GM21786 (cell line): Measurements from ENCODE around the gene WWOX.
"Not testable (repeated sequence)": the region's sequence is repeated elsewhere in the genome, so short reads cannot be mapped to it uniquely, and the experiment has no call there.

Experiments used
- ATAC-seq: cut with Tn5 transposase; IDR thresholded peaks from one replicate; pipeline ENCODE4 v1.9.1; 2021; ENCODE audit not compliant: unreplicated experiment

WWOX gene

GRCh38 chr16:79021991-79022630 is 922.7 kb downstream of the WWOX start:
- ATAC-seq, result no peak

DNA sequence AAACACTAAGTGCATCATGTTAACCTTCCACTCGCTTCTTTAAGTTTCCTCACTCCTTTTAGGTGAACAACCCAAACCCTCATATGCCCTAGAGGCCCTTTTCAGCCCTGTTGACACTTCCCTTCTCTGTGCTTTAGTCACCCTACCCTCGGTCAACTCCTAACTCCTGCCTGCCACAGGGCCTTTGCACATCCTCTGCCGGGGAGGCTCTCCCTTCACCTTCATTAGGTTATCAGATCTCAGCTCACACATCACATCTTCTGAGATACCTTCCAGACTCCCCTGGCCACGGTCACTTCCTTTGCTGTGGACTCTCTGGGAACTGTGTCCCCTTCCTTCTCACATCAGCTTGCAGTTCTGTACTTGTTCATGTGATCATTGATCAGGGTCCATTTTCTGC is 926.7 kb downstream of the WWOX start:
- ATAC-seq, result no peak

DNA sequence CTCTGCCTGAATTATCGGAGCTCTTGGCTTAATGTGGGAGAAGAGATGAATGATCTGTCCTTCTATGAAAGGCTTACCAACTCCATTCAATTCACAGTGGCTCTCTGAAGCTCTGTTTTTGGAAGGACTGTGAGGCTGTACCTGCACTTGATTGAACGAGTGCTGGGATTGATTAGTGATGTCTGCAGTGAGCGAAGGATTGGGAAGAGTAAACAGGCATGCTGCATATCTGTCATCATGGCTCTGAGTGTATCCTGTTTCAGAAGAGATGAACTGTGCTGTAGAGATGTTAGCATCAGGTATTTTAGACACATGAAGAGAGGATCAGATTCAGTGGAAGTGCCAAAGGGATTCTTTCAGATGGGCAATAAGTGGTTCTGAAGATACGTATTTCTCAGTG is 937.1 kb downstream of the WWOX start:
- no peak for ATAC-seq

DNA sequence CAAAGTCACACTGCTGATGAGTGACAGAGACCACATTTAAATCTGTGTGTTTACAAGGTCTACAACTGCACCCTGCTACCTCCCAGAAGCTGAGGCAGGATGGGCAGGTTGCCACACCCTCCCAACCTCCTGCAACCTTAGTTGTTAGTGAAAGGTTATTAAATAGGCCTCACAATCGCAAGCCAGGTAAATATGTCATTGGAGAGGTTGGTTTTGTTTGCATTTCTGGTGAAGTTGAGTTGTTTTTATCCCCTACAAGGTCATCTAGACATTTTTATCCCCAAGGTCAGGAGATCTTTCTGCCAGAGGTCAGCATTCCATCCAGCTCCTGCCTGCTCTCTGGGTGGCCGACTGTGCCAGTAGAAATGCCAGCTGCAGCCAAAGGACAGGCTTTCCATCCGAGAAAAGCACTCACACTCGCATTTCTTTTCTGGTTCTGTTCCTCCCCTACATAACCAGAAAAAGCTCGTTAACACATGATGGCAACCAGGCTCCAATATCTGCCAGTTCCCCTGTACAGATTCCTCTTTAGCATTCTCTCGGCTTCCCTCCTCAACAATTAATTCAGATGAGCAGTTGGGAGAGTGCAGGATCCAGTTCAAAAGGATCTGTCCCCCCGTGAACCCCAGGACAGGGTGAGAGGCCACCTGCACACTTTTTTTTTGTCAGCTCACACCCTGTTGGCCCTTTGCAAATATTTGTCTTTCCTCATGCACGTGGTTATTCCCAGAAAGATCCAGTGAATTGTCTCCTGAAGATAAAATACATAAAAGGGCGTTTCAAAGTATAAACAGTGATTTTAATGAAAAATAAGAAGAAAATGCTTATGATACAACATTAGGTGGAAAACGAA is 938.3 kb downstream of the WWOX start:
- ATAC-seq, result no peak

GRCh38 chr16:79041206-79041605 is 941.8 kb downstream of the WWOX start:
- no peak for ATAC-seq

- ATAC-seq, result no peak
Measured at GRCh38 chr16:79042141-79042540, 942.7 kb downstream of the WWOX start.

DNA sequence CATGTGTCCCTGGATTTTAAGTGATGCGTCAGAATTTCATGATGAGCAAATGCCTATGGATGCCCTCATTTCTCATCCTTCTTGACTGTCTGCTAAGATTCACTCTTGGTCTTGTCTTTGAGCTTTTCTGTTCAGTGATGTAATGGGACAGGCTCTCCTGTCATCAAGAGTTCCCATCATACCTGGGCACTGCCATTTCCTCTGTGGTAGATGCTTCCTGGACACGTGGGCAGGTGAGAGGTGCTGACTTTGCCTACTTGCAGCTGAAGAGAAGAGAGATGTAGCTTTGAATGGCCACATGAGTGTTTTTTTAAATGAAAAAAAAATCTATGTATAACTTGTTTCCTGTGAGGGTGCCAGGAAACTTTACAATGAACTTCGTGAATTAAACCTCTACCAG is 943.4 kb downstream of the WWOX start:
- ATAC-seq, result no peak

DNA sequence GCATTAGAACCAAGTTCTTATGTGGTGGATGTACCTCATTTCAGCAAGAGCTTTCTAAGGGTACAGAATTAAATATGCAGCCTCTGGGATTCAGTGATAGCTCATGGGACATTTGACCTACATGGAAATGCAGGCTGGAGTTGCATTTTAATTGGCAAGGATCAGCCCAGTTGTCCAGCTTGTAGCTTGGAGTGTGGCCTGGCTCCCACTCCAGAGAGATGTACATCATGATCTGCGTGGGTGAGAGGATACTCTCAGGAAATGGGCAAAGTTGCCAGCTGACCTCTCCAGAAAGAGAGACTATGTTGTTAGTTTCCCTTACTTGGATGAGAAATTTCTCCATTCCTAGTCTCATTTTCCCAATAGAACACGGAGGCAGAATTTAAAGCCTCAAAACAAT is 945.7 kb downstream of the WWOX start:
- ATAC-seq, result no peak

- no peak for ATAC-seq
Measured at GRCh38 chr16:79047337-79047736, 947.9 kb downstream of the WWOX start.

GRCh38 chr16:79049040-79049439 is 949.6 kb downstream of the WWOX start:
- ATAC-seq, result no peak

DNA sequence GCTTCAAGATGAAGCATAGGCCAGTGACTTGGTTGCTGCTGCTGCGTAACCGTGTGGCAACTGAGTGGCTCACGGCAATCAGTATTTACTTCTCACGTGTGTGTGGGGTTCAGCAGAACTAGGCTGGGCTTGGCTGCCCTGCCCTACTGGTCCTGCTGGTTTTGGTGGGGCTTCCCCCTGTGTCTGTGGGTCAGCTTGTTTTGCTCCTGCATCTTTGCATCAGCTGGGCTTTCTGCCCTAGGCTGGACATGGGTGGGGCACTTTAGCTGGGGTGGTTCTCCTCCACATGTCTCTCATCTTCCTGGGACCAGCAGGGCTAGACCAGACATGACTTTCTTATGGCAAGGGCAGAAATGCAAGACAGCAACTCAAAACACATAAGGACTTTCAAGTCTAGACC is 950.6 kb downstream of the WWOX start:
- ATAC-seq, result no peak

- ATAC-seq, result no peak
Measured at GRCh38 chr16:79051313-79051712, 951.9 kb downstream of the WWOX start.

GRCh38 chr16:79052198-79052597 is 952.7 kb downstream of the WWOX start:
- ATAC-seq, result not testable (repeated sequence)

- ATAC-seq, result no peak
Measured at GRCh38 chr16:79053577-79053976, 954.1 kb downstream of the WWOX start.

DNA sequence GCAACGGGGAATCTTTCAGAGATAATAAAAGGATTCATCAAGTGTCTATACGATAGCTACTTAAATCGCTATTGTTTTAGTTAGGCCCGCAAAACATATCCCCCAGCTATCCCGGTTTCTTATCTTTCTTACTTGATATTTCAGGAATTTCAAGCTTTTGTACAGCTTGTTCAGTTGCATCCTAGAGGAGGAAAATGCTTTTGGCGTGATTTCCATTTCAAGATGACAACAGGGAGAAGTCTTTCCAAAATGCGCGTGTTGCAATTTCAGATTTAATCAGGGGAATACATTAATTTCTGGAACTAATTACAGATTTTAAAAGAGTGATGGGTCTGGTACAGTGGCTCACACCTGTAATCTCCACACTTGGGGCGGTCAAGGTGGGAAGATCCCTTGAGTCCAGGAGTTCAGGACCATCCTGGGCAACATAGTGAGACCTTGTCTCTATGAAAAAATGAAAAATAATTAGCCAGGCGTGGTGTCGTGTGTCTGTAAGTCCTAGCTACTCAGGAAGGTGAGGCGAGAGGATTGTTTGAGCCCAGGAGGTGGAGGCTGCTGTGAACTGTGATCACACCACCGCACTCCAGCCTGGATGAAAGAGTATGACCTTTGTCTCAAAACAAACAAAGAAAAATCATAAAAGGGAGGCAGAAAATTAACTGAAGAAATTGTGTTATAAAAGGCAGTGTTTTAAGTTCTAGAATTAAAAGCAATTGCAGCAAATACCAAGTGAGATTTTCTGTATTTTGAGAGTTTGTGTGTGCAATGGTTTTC is 954.9 kb downstream of the WWOX start:
- ATAC-seq, result no peak

DNA sequence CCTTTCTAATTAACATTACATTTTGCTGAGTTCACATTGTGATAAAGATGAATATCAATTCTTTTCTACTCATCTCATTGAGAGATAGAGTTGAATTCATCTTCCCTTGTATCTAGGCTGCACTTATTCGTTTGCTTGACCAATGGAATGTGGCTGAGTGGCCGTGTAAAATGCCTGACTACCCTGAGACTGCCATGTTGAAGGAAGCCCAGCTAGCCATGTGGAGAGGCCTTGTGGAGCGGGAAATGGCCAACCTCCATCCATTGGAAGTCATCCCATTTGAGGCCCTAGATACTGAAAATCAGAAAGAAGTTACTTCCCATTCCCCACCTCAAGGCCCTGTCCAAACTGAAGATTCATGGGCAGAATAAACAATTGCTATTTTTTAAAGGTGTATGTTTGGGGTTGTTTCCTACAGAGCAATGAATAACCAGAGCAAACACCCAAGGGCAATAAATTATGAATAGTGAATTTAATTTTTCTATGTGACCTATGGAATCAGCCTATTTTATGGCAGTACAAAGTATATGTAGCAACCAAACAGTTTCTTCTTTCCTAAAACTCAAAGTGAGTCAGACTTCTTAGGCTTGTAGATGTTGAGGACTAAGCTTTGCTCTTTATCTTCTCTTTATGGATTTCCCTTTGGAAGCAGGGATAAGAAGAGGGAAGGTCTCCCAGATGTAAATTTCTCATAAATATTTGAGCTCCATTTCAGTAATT is 956.0 kb downstream of the WWOX start:
- ATAC-seq, result no peak

- no peak for ATAC-seq
Measured at GRCh38 chr16:79061181-79061580, 961.7 kb downstream of the WWOX start.

DNA sequence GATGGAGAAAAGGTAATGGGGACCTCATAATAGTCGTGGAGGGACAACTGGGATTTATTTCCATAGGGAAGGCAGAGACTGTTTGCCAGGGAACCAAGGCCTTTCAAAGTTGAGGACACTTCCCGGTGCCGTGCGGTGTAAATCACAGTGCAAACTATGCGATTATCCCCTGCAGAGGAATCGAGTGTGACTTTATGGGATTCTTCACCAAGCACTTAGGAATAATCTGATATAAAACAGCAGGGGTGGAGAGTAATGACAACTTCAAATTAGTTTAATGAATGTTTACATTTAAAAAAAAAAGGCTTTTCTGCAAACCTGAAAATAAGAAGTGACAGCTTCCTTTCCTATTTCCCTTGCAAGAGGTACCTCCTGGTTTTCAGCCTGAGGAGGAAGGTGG is 962.9 kb downstream of the WWOX start:
- ATAC-seq, result no peak

DNA sequence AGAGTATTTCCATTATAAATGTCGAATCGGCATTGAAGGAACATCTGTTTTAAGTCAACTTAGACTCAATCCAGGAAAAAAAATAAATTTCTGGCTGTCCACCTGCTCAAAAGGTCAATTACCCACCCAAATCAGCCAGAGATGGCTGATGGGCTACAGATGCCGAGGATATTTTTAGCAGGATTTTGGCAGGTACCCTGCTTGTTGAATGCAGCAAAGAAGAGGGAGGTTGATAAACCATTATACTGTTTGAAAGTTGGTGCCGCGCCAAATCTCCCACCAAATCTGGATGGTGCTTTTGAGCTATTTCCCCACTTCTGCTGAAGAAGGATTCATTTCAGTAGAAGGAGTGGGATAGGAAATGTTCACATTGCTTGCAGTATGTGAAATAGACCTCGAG is 963.4 kb downstream of the WWOX start:
- ATAC-seq, result no peak

DNA sequence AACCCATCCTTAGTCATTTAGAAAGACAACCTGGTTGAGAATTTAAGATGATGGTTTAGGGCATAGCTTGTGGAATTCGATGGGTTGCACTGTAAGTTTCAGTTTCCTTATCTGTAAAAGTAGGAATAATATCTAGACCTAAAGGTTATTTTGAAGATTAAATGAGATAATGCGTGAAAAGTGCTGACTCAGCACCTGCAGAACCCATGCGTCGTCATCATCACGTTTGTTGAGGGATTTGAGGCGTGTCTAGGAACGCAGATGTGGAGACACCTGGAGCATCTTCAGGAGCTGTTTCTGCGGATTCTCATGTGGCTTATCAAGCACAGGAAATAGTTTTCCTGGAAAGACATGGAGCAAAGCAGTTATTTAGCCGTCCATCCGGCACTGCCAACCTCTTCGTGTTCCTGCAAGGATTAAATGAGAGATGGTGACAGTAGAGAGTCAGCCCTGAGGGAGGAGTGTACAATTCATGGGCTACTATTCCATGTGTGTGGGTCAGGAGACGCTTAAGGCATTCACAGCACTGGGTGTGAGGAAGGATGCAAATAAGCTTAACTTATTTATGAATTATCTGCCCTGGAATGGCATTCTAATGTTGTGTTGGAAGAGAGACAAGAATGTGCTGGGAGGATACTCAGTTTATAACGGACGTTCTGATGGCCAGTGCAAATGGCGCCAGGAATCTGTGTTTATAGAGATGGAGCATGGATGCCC is 965.0 kb downstream of the WWOX start:
- ATAC-seq, result no peak

GRCh38 chr16:79066561-79066960 is 967.1 kb downstream of the WWOX start:
- ATAC-seq, result no peak
